GM18520 (cell line): ENCODE measurements around the gene SMAP1.

Experiments used
- ATAC-seq: cut with Tn5 transposase; IDR thresholded peaks from one replicate; pipeline ENCODE4 v1.9.1; 2021; ENCODE audit not compliant: unreplicated experiment

Gene SMAP1

GRCh38 chr6:70680396-70680795, 12.7 kb downstream of the SMAP1 start:
- no peak for ATAC-seq

GRCh38 chr6:70684794-70685493, 17.3 kb downstream of the SMAP1 start:
- no peak for ATAC-seq

GRCh38 chr6:70685494-70686180, 18.0 kb downstream of the SMAP1 start:
- no peak for ATAC-seq

- ATAC-seq, result no peak
Observed at GRCh38 chr6:70686548-70687133, 19.0 kb downstream of the SMAP1 start.

- no peak for ATAC-seq
Observed at GRCh38 chr6:70693887-70694286, 26.2 kb downstream of the SMAP1 start.

- ATAC-seq, result no peak
Observed at GRCh38 chr6:70694371-70694770, 26.7 kb downstream of the SMAP1 start.

GRCh38 chr6:70700922-70701876, 33.5 kb downstream of the SMAP1 start:
- no peak for ATAC-seq

GRCh38 chr6:70705772-70706171, 38.1 kb downstream of the SMAP1 start:
- ATAC-seq, result no peak

GRCh38 chr6:70706491-70707123, 38.9 kb downstream of the SMAP1 start:
- no peak for ATAC-seq

- ATAC-seq, result no peak
Observed at GRCh38 chr6:70707893-70708292, 40.2 kb downstream of the SMAP1 start.

- peak; percentile 93 for ATAC-seq
Observed at GRCh38 chr6:70708448-70708847, 40.8 kb downstream of the SMAP1 start.

- no peak for ATAC-seq
Observed at GRCh38 chr6:70709826-70710225, 42.1 kb downstream of the SMAP1 start.

GRCh38 chr6:70714716-70715257, 47.1 kb downstream of the SMAP1 start:
- no peak for ATAC-seq

- ATAC-seq, result peak; percentile 52
Observed at GRCh38 chr6:70717038-70717801, 49.5 kb downstream of the SMAP1 start.

GRCh38 chr6:70724524-70724923, 56.8 kb downstream of the SMAP1 start:
- ATAC-seq, result no peak

- no peak for ATAC-seq
Observed at GRCh38 chr6:70725817-70726415, 58.2 kb downstream of the SMAP1 start.

- ATAC-seq, result no peak
Observed at GRCh38 chr6:70734381-70734780, 66.7 kb downstream of the SMAP1 start.

- ATAC-seq, result no peak
Observed at GRCh38 chr6:70734979-70735378, 67.3 kb downstream of the SMAP1 start.

GRCh38 chr6:70735513-70735912, 67.8 kb downstream of the SMAP1 start:
- ATAC-seq, result no peak
